Peyer's patch (tissue), 4 donors: Measurements from ENCODE around the gene TCF4. TPM values are rescaled to one million over a fixed set of nuclear protein-coding genes. Genes with fewer than 3 reads are reported as not detected.

Source experiments
- DNase-seq, 3 donors: peaks; one replicate each; pipeline ENCODE4 v3.0.0-alpha.2; 2017 to 2019
- H3K27ac ChIP-seq, 4 donors: fragments of 200-600 bp; sonication (generic); one replicate each; pipeline ENCODE4 v1.5.1; 2016 to 2019
- H3K27me3 ChIP-seq, 2 donors: fragments of 200-600 bp; sonication (generic); one replicate each; pipeline ENCODE4 v1.5.1; 2019
- H3K36me3 ChIP-seq, 3 donors: fragments of 200-600 bp; sonication (generic); one replicate each; pipeline ENCODE4 v1.5.1; 2016 to 2019
- H3K4me1 ChIP-seq, 4 donors: fragments of 200-600 bp; sonication (generic); one replicate each; pipeline ENCODE4 v1.5.1; 2016 to 2019
- H3K4me3 ChIP-seq, 4 donors: fragments of 200-600 bp; sonication (generic); 1 replicate in 3 of 4; 2 replicates in 1 of 4; pipeline ENCODE4 v1.5.1; 2016 to 2019; ENCODE audit warnings: mild to moderate bottlenecking in 1 of 4
- H3K9me3 ChIP-seq, 4 donors: fragments of 200-600 bp; sonication (generic); one replicate each; pipeline ENCODE4 v1.5.1; 2016 to 2019; ENCODE audit warnings: mild to moderate bottlenecking in 1 of 4
- CTCF ChIP-seq, 6 experiments: fragments of 450-650 bp in 4 of 6; fragments of 200-600 bp in 2 of 6; sonication (generic) in 1 of 6; IDR thresholded peaks; one replicate each; pipeline ENCODE4 v1.5.1; 2017 to 2019; ENCODE audit warnings: antibody characterized with exemption in 6 of 6, mild to moderate bottlenecking in 3 of 6, moderate library complexity in 1 of 6
- POLR2A ChIP-seq, 2 donors: fragments of 450-650 bp; IDR thresholded peaks; one replicate each; pipeline ENCODE4 v1.5.1; 2017; ENCODE audit warnings: antibody characterized with exemption in 2 of 2, mild to moderate bottlenecking in 2 of 2, moderate library complexity in 2 of 2
- total RNA-seq, 4 donors: library from RNA; depleted of rRNA; stranded (reverse); fragments of >200 nt; gene quantifications; one replicate each; pipeline ENCODE4 v1.1.0, GENCODE V29; 2016

The TCF4 gene
- total RNA-seq, 4 donors from 2014 or later = 11.9 to 190 (median 33.8) TPM

- H3K9me3 ChIP-seq = no peaks in the 10 kb centered on the region
- no peaks in the 10 kb centered on the region for H3K27me3 ChIP-seq
- no peaks in the 10 kb centered on the region for H3K36me3 ChIP-seq
- no peak for TF ChIP-seq POLR2A (IDR thresholded peaks at IDR 0.05)
- no peak for TF ChIP-seq CTCF (IDR thresholded peaks at IDR 0.05)
- H3K4me3 ChIP-seq = no peak overlapping the region
- no peak overlapping the region for H3K27ac ChIP-seq
- no peak for DNase-seq
- H3K4me1 ChIP-seq = no peaks in the 10 kb centered on the region
Measured at GRCh38 chr18:55370936-55371335, 217.1 kb downstream of the TCF4 start.

DNA sequence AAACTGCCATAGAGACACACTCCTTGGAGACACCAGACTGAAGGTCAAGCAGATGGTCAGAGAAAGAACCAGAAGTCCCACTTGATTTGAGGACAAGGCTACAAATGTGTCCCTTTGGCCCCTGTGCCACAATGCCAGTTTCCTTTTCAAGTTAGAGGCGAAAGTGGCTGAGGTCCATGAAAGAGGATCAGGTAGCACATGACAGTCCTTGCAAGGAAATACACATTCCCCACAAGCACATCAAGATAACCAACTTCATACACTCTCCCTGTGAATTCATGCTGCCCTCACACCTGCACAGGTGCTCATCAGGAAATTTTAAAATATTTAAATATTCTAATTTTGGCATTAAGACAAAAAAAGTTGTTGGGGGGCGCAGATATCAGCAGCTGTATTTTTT is 218.6 kb downstream of the TCF4 start:
- Histone ChIP-seq H3K27ac (no peak overlapping the region), H3K4me3 (no peak overlapping the region), H3K9me3 (no peaks in the 10 kb centered on the region), H3K4me1 (no peaks in the 10 kb centered on the region), H3K27me3 (no peaks in the 10 kb centered on the region), H3K36me3 (no peaks in the 10 kb centered on the region)
- DNase-seq = no peak
- TF ChIP-seq POLR2A (IDR thresholded peaks at IDR 0.05) (no peak), CTCF (IDR thresholded peaks at IDR 0.05) (no peak)

DNA sequence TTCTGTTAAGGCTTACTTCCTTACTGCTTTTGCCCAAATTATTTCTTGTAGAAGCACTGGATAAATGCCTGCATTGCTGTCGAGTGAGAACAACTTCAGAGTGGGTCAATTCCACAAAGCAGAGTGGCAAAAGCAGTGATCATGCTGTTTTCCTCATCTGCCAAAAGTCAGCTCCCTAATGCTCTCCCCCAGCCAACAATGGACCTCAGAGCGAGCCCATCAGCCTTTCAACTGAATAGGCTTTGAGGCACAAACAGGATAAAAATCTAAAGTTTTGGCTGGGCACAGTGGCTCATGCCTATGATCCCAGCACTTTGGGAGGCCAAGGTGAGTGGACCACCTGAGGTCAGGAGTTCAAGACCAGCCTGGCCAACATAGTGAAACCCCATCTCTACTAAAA is 222.7 kb downstream of the TCF4 start:
- Histone ChIP-seq H3K4me3 (no peak overlapping the region), H3K9me3 (no peaks in the 10 kb centered on the region), H3K27ac (no peak overlapping the region), H3K36me3 (no peaks in the 10 kb centered on the region), H3K27me3 (no peaks in the 10 kb centered on the region), H3K4me1 (no peaks in the 10 kb centered on the region)
- no peak for TF ChIP-seq CTCF (IDR thresholded peaks at IDR 0.05)
- no peak for TF ChIP-seq POLR2A (IDR thresholded peaks at IDR 0.05)
- no peak for DNase-seq

DNA sequence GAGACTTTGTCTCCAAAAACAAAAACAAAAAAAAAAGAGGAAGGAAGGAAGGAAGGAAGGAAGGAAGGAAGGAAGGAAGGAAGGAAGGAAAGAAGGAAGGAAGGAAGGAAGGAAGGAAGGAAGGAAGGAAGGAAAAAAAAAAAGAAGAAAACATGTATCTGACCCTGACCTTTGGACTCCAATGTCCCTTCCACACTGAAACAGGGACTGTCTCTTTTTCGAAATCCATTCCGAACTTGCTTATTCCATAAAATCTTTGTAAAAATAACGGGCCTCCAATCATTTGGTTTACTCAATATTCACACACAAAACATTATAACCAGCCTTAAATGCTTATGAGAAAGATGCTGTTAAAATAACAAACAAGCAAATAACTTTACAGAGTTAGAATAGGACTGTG is 225.7 kb downstream of the TCF4 start:
- Histone ChIP-seq H3K27me3 (no peaks in the 10 kb centered on the region), H3K4me3 (no peak overlapping the region), H3K36me3 (no peaks in the 10 kb centered on the region), H3K27ac (no peak overlapping the region), H3K9me3 (no peaks in the 10 kb centered on the region), H3K4me1 (no peaks in the 10 kb centered on the region)
- no peak for DNase-seq
- TF ChIP-seq POLR2A (IDR thresholded peaks at IDR 0.05) = no peak

DNA sequence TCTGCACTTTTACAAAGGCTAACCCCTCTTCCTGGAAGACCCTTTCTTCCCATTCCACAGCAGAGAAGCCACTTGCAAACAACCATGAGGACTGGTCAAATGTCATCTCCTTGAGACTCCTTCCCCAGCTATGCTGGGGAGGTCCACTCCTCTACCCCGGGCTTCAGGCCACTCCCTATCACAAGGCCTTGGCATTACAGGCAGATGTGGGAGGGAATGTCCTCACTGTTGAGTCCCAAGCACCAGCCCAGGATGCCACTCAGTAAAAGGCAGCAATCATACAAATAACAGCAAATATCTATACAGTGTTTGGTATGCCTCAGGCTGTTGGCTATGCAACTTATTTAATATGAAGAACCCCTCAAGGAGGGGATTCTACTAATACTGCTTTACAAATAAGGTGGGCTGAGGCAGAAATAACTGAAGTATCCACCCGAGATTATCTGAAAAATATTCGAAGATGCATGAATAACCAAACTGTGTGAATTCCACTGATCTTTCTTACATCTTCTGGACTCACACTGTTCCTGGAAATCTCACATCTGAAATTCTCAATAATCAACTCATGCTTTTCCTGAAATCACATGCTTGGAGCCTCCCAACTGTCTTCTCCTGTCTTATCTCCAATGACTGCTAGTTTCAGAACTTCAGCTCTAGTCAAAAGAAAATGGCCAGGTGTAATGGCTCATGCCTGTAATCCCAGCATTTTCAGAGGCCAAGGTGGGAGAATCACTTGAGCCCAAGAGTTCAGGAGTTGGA is 226.3 kb downstream of the TCF4 start:
- Histone ChIP-seq H3K9me3 (no peaks in the 10 kb centered on the region), H3K27ac (no peak overlapping the region), H3K4me3 (no peak overlapping the region), H3K36me3 (no peaks in the 10 kb centered on the region), H3K4me1 (no peaks in the 10 kb centered on the region), H3K27me3 (no peaks in the 10 kb centered on the region)
- no peak for DNase-seq
- TF ChIP-seq POLR2A (IDR thresholded peaks at IDR 0.05) (no peak), CTCF (IDR thresholded peaks at IDR 0.05) (no peak)

- no peak for DNase-seq
- H3K9me3 ChIP-seq = no peaks in the 10 kb centered on the region
Measured at GRCh38 chr18:55360061-55360460, 227.9 kb downstream of the TCF4 start.

More at GRCh38 chr18:55360061-55360460, 227.9 kb downstream of the TCF4 start:
- TF ChIP-seq POLR2A (IDR thresholded peaks at IDR 0.05) (no peak), CTCF (IDR thresholded peaks at IDR 0.05) (no peak)
- no peaks in the 10 kb centered on the region for H3K27me3 ChIP-seq
- no peaks in the 10 kb centered on the region for H3K4me1 ChIP-seq
- no peak overlapping the region for H3K27ac ChIP-seq
- H3K4me3 ChIP-seq = no peak overlapping the region
- no peaks in the 10 kb centered on the region for H3K36me3 ChIP-seq
